Subcutaneous abdominal adipose tissue (tissue), 5 donors: Measurements from ENCODE around the gene ADARB1.

Experiments used
- H3K27ac ChIP-seq: one replicate; pipeline ENCODE4 v1.7.0; 2013; ENCODE audit warnings: low read depth, mild to moderate bottlenecking, inconsistent platforms, low read length, moderate library complexity
- H3K27me3 ChIP-seq, 5 donors: one replicate each; pipeline ENCODE4 v1.7.0; 2013; ENCODE audit warnings: low read length in 5 of 5, inconsistent platforms in 1 of 5; ENCODE audit not compliant: control insufficient read depth in 5 of 5, insufficient read depth in 4 of 5
- H3K36me3 ChIP-seq, 5 donors: one replicate each; pipeline ENCODE4 v1.7.0; 2013; ENCODE audit warnings: low read length in 5 of 5; ENCODE audit not compliant: control insufficient read depth in 5 of 5, insufficient read depth in 5 of 5
- H3K4me1 ChIP-seq, 5 donors: one replicate each; pipeline ENCODE4 v1.7.0; 2013; ENCODE audit warnings: low read length in 5 of 5, mild to moderate bottlenecking in 3 of 5, moderate library complexity in 1 of 5; ENCODE audit not compliant: control insufficient read depth in 5 of 5, insufficient read depth in 5 of 5
- H3K4me3 ChIP-seq, 5 donors: one replicate each; pipeline ENCODE4 v1.7.0; 2013; ENCODE audit warnings: low read length in 5 of 5, low read depth in 1 of 5
- H3K9ac ChIP-seq, 5 donors: one replicate each; pipeline ENCODE4 v1.7.0; 2013; ENCODE audit warnings: low read length in 5 of 5, mild to moderate bottlenecking in 4 of 5, moderate library complexity in 3 of 5
- H3K9me3 ChIP-seq, 5 donors: one replicate each; pipeline ENCODE4 v1.7.0; 2013; ENCODE audit warnings: low read length in 5 of 5; ENCODE audit not compliant: control insufficient read depth in 5 of 5
- donor health status: healthy.
- donor health status: healthy.
- donor health status: healthy.
- donor health status: healthy.
- donor health status: healthy.

The ADARB1 gene

GRCh38 chr21:45102391-45102932, 28.1 kb downstream of the ADARB1 start:
- H3K27ac ChIP-seq, result peak overlapping the region; percentile 24
- H3K36me3 ChIP-seq, result no peaks in the 10 kb centered on the region
- no peak overlapping the region for H3K4me3 ChIP-seq
- H3K9ac ChIP-seq, result peak overlapping the region in 2 of 5 donors; percentile 15 to 23
- no peaks in the 10 kb centered on the region for H3K9me3 ChIP-seq
- peaks cover 14 to 62% (median 29%) of the 10 kb centered on the region in 5 donors for H3K4me1 ChIP-seq
- no peaks in the 10 kb centered on the region for H3K27me3 ChIP-seq

GRCh38 chr21:45103971-45104520, 29.7 kb downstream of the ADARB1 start:
- peaks cover 14 to 58% (median 29%) of the 10 kb centered on the region in 5 donors for H3K4me1 ChIP-seq
- no peak overlapping the region for H3K4me3 ChIP-seq
- H3K9ac ChIP-seq, result no peak overlapping the region
- no peak overlapping the region for H3K27ac ChIP-seq
- no peaks in the 10 kb centered on the region for H3K9me3 ChIP-seq
- no peaks in the 10 kb centered on the region for H3K36me3 ChIP-seq
- H3K27me3 ChIP-seq, result no peaks in the 10 kb centered on the region

- H3K4me3 ChIP-seq, result no peak overlapping the region
- no peak overlapping the region for H3K27ac ChIP-seq
Observed at GRCh38 chr21:45104560-45104959, 30.2 kb downstream of the ADARB1 start.

GRCh38 chr21:45105906-45106485, 31.6 kb downstream of the ADARB1 start:
- Histone ChIP-seq H3K27ac (no peak overlapping the region), H3K9ac (no peak overlapping the region), H3K4me1 (peaks cover 14 to 70% (median 41%) of the 10 kb centered on the region in 5 donors)

More at GRCh38 chr21:45104560-45104959, 30.2 kb downstream of the ADARB1 start:
- Histone ChIP-seq H3K36me3 (no peaks in the 10 kb centered on the region), H3K9ac (no peak overlapping the region), H3K9me3 (no peaks in the 10 kb centered on the region), H3K27me3 (no peaks in the 10 kb centered on the region), H3K4me1 (peaks cover 14 to 63% (median 34%) of the 10 kb centered on the region in 5 donors)

GRCh38 chr21:45108034-45108790, 33.8 kb downstream of the ADARB1 start:
- H3K4me3 ChIP-seq, result no peak overlapping the region
- no peaks in the 10 kb centered on the region for H3K36me3 ChIP-seq
- no peaks in the 10 kb centered on the region for H3K9me3 ChIP-seq
- H3K9ac ChIP-seq, result no peak overlapping the region
- H3K27me3 ChIP-seq, result no peaks in the 10 kb centered on the region
- H3K4me1 ChIP-seq, result peaks cover 8 to 67% (median 28%) of the 10 kb centered on the region in 5 donors
- no peak overlapping the region for H3K27ac ChIP-seq

More at GRCh38 chr21:45105906-45106485, 31.6 kb downstream of the ADARB1 start:
- Histone ChIP-seq H3K27me3 (no peaks in the 10 kb centered on the region), H3K9me3 (no peaks in the 10 kb centered on the region), H3K4me3 (no peak overlapping the region), H3K36me3 (no peaks in the 10 kb centered on the region)

- H3K36me3 ChIP-seq, result peaks cover 0 to 3% (median 0%) of the 10 kb centered on the region in 5 donors
- no peaks in the 10 kb centered on the region for H3K27me3 ChIP-seq
- peak overlapping the region in 3 of 5 donors; percentile 26 to 48 (median 45) for H3K4me3 ChIP-seq
- no peak overlapping the region for H3K9ac ChIP-seq
- H3K9me3 ChIP-seq, result no peaks in the 10 kb centered on the region
- H3K4me1 ChIP-seq, result peaks cover 7 to 59% (median 25%) of the 10 kb centered on the region in 5 donors
- H3K27ac ChIP-seq, result no peak overlapping the region
Observed at GRCh38 chr21:45108808-45109781, 34.7 kb downstream of the ADARB1 start.

- Histone ChIP-seq H3K36me3 (peaks cover 0 to 3% (median 0%) of the 10 kb centered on the region in 5 donors), H3K4me1 (peaks cover 3 to 51% (median 17%) of the 10 kb centered on the region in 5 donors), H3K27me3 (no peaks in the 10 kb centered on the region), H3K4me3 (peak overlapping the region in 3 of 5 donors; percentile 26 to 48 (median 45)), H3K9ac (no peak overlapping the region), H3K27ac (peak overlapping the region; percentile 13), H3K9me3 (no peaks in the 10 kb centered on the region)
Observed at GRCh38 chr21:45109831-45110492, 35.6 kb downstream of the ADARB1 start.

- Histone ChIP-seq H3K4me1 (peaks cover 3 to 44% (median 17%) of the 10 kb centered on the region in 5 donors), H3K4me3 (no peak overlapping the region), H3K27ac (peak overlapping the region; percentile 13), H3K36me3 (peaks cover 0 to 3% (median 0%) of the 10 kb centered on the region in 5 donors), H3K9ac (no peak overlapping the region), H3K27me3 (no peaks in the 10 kb centered on the region), H3K9me3 (no peaks in the 10 kb centered on the region)
Observed at GRCh38 chr21:45110873-45111624, 36.7 kb downstream of the ADARB1 start.
